Hematopoietic multipotent progenitor cell (in vitro differentiated cells): ENCODE measurements around the gene SBNO2. TPM values are rescaled to one million over a fixed set of nuclear protein-coding genes. Genes with fewer than 3 reads are reported as not detected.

Source experiments
- DNase-seq, 3 donors: peaks; one replicate each; pipeline ENCODE4 v3.0.0-alpha.2; 2011 to 2015; ENCODE audit warnings: low read depth in 2 of 3, low spot score in 2 of 3
- total RNA-seq: library from RNA; depleted of rRNA; stranded (reverse); fragments of >200 nt; gene quantifications from one replicate; pipeline ENCODE4 v1.2.3, GENCODE V29; 2012

The SBNO2 gene
- total RNA-seq, 1 donor = 60.3 TPM

DNA sequence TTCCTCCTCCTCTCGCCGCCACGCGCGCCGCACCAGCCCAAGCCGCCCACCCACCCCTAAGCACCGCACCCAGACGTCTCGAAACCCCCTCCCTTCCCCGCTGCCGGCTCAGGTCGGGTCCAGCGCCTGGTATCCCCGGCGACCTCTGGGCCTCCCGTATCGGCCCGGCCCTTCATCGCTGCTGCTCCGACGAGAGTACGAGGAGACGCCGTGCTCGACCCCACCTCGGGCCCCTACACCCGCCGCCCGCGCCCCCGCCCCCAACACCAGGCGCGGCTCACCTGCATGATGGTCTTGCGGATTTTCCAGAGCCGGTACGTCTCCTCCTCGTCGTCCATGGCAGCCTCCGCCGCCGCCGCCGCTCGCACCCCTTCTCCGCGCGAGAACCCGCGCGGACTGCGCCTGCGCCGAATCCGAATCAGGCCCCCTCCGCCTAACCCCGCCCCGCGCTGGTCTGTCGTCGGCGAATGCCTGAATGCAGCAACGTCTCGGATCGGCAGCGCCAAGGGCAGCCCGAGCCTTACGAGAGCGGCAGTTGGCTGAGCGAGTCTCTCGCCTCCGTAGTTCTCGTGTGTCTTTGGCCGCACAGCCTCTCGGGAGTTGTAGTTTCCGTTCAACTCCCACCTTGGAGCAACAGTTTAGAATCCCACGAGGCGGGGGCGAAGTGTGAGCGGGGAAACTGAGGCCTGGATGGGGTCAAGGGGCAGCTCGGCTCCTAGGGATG is 78.9 kb downstream of the SBNO2 start, which contains the start of gene POLR2E:
TSS of gene POLR2E (minus strand) at position 398 of the 724 bp plus-strand sequence. CDS start at position 338, 60 bp downstream.
- peak; percentile 97 to 98 (median 98) for DNase-seq

DNA sequence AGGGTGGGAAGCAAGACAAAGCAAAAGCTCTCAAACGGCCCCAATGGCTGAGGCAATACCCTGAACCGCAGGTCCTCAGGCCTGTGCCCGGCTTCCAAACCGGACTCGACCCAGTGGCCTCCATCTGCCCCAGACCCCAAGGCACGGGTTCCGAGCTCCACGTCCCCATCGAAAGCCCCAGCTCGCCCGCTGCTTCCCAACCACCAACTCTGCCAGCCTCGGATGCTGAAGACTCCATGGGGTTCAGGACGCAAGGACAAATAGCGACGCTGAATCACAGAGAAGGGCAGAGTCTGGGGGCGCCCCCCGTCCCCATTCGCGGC is 79.5 kb downstream of the SBNO2 start:
- DNase-seq = no peak

DNA sequence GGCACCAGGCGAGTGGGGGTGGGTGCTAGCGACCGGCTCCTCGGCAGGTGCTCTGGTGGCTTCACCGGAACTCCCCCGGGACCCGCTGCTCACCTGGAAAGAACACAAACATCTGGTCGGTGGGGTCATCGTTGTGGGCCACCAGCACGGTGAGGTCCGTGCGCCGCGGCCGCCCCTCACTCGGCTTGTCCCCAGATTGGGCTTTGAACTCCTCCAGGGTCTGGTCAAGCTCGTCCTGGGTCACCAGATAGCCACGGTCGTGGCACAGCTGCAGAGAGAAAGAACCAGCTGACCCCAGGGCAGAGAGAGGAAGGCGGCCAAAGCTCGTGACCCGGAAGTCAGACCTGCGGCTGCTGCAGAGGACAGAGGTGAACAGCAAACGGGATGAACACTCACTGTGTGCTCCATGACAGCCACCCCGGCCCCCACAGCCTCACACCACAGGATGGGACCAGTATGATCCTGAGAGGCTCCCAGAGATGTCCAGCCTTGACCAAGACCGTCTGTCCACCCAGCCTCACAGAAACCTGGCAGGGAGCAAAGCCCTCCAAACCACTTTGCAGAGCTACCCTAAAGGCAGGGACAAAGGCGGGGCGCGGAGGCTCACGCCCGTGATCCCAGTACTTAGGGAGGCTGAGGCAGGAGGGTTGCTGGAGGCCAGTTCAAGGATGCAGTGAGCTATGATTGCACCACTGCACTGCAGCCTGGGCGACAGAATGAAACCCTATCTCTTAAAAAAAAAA is 80.1 kb downstream of the SBNO2 start:
- no peak for DNase-seq

DNA sequence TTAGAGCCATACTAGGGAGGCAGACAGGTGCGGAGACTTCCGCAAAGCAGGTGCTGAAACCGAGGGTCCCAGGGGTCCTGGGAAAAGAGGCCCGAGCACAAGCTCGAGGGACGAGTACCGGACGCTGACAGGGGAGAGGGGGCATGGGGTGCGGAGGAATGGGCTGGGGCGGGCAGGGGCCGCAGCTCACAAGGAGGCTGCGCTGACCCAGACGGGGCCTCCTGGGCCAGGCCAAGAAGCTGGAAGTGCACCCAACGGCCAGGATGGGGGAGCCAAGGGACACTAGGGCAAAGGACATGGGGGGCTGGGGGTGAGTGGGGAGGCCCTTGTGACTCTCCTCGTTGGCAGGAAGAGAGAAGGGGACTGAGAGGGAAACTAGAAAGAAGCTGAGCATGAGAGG is 80.7 kb downstream of the SBNO2 start:
- DNase-seq = no peak

DNA sequence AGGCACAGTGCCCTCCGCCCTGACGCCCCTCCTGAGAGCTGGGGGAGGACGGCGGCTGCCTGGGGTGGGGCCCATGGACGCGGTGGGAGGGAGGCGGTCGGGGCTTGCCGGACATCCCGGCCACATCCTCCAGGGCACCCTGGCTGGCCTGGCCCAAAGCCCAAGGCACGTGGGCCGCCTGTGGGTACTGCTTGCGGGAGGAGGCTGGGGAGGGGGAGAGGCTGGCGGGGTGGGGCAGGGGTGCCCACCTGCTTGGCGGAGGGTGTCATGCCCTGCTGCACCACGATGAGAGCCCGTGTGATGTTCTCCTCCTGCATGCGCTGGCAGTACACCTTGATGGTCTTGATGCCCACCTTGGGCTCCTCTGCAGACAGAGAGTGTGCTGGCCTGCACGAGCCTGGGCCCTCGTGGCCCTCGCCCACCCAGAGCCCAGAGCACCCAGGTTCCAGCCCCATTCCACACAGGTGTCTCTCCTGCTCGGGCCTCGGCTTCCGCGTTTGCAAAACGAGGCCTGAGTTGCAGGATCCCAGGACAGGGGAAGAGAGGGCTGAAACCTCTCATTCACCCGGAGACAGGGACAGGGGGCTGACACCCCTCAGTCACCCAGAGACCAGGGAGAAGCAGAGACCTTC is 82.4 kb downstream of the SBNO2 start:
- no peak for DNase-seq

DNA sequence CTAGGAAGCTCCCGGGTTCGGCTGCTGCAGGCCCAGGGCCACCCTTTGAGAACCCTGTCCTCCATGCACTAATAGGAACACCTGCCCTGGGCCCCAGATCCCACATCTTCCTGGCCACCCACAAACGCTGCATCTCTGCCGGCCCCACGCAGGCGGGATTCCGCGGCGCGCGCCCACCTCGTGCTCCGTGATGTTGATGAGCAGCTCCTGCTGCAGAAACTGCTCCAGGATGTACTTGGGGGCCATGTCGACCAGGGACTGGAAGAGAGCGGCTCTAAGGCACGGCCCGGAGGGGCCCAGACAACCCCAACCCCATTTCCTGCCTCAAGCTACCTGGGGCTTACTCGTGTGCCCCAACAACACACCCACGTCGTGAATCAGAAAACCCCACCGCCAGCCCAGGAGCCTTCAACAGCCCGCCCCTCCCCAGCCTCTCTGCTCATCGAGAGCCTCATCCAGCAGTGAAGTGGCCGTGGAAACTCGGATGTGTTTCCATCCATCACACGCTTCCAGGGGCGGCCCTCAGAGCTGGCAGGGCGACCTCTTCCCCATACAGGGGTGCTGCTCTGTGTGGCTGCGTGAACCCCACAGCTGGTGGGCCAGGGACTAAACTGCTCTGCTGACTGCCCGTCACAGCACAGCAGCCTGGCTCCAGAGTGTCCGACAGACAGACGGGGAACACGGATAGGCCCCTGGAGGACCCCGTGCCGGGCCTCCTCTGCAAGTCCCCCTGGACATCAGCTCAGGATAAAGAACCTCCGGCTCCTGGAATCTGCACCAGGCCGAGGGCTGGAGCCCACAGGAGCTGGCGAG is 83.1 kb downstream of the SBNO2 start:
- DNase-seq = no peak

DNA sequence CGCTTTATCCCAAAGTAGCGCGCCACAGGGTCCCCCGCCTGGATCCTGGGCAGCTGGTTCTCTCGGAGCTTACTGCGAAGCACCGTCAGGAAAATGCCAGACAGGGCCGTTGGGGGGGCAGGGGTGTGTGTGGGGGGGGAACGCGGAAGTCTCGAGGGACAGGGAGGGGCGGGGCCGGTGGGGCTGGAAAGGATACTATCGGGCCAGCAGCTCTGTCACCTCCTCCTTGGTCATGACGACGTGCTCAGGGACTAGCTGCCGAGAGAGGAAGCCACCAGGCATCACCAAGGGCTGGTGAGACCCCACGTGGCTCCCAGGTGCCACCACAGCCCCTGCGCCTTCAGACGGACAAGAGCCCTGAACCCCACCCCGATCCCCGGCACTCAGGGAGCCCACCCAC is 84.2 kb downstream of the SBNO2 start:
- DNase-seq = no peak

DNA sequence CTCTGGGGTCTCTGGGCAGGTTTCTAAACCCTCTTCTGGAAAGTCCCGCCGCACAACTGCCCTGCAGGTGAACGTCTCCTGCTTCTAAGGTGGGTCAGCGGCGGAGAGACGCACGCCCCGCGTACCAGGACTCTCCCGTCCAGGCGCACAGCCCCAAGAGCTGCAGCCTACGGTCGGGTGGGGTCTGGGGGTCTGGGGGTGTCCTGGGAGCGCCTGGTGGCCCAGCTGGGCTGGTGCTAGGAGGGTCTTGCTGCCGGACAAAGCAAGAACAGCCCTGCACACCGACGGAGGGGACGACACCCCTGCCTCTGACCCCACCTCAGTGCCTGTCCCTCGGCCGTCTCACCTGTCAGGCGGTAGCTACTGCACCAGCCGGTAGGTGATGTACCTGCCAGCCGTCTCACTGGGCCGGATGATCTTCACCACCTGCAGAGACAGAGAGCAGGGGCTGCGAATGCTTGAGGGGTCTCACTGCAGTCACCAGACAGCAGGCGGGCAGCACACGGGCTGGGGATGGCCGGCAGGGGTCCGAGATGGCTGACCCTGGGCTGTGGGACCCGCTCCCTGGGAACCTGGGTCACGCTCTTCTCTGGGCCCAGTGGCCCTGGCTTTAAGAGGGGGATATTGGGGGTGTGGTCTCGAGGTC is 84.8 kb downstream of the SBNO2 start:
- no peak for DNase-seq

DNA sequence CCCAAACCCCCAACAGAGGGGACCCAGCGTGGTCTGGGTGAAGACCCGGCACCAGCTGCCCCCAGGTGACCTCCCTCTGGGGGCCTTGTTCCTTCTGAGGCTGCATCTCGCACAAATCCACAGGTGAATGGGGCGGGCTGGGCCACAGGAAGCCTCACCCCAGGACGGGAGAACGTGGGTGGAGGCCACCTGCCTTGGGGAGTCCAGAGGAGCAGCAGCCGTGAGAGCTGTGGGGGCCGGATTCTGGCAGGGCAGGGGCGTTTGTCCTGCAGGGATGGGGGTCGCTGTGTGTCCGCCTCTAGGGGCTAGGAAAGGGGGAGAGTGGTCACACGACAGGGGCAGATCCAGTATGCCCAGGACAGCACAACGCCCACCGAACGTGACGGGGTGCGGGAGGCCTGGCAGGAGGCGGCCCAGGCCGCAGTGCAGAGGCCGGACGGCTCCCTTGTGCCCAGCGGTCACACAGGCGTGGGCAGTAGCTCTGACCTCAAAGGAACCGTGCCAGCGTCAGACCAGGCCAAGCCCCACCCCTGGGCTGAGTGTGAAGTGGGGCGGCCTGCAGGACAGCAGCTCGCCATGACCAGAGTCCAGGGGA is 85.6 kb downstream of the SBNO2 start:
- DNase-seq = no peak

DNA sequence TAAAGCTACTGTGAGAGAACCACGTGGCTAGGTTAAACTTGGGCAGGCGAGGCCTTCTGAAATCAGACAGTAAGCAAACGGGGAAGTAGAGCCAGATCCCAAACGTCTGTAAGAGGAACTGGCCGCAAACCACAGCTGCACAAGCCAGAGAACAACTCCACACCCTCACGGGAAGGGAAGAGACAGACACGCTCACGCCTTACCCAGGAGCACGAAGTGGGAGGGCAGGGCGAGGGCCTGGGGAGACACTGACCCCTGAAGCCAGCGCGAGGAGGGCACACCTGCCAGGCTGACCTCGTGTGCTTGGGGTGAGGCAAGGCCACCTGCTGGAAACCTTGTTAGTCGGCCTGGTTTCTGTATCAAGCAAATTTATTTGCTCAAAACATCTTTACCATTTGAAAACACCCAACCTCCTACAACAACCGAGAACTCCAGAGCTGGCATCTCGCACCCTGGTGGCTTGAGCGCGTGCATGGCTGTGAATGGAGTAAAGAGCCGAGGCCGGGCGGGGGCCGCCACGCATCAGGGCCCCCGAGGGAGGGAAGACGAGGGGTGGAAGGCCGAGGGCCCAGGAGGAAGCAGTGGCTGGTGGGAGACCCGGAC is 86.2 kb downstream of the SBNO2 start:
- peak in 2 of 3 donors; percentile 86 to 88 for DNase-seq

DNA sequence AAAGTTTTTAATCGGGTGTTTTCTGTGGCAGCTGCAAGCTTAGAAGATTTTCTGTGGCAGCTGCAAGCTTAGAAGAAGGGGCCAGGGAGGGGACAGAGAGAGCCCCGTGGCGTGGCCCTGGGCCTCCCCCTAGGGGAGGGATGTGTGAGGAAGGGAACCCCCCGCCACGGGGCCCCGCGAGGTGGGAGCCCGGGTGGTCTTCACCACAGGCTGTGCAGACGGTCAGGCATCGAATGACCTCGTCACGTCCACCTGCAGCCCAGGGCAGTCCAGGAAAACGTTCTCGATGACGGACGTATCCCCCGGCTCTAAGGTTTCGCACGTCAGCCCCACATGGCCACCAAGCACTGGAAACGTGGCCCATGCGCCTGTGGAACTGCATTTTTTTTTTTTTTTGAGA is 87.5 kb downstream of the SBNO2 start:
- DNase-seq = no peak

DNA sequence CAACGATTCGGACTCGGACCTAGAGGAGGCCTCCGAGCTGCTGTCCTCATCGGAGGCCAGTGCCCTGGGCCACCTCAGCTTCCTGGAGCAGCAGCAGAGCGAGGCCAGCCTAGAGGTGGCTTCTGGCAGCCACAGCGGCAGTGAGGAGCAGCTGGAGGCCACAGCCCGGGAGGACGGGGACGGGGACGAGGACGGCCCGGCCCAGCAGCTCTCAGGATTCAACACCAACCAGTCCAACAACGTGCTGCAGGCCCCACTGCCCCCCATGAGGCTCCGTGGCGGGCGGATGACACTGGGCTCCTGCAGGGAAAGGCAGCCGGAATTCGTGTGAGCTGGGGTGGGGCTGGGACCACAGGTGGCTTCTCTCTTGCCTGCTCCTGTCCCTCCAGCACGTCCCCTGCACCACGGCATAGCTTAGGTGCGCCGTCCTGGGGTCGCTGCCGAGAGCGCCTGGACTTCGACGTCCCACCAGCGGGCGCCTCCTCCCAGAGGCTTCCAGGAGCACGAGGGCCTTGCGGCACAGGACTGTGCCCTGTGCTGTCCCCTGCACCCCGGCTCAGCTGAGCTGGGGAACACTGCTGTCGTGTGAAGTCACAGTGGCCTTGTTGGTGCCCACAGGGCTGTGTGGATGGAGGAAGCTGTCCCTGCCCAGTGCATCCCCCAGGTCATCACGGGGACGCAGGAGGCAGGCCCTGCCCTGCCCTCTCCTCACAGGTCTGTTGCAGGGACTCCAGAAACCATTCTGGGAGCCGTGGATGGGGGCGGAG is 88.2 kb downstream of the SBNO2 start:
- DNase-seq = no peak

DNA sequence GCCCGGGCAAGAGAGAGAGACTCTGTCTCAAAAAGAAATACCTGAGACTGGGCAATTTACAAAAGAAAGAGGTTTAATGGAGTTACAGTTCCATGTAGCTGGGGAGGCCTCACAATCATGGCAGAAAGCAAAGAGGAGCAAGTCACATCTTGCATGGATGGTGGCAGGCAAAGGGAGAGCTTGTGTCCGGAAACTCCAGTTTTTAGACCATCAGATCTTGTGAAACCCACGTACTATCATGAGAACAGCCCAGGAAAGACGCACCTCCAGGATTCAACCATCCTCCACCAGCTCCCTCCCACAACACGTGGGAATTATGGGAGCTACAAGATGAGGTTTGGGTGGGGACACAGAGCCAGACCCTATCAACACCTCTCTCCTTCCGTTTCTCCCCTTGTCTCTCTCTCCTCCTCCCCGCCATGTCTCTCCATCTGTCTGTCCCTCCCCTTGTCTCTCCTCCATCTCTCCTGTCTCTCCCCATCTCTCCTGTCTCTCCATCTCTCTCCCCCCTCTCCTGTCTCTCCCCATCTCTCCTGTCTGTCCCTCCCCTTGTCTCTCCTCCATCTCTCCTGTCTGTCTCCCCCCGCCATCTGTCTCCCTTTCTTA is 88.9 kb downstream of the SBNO2 start:
- no peak for DNase-seq

DNA sequence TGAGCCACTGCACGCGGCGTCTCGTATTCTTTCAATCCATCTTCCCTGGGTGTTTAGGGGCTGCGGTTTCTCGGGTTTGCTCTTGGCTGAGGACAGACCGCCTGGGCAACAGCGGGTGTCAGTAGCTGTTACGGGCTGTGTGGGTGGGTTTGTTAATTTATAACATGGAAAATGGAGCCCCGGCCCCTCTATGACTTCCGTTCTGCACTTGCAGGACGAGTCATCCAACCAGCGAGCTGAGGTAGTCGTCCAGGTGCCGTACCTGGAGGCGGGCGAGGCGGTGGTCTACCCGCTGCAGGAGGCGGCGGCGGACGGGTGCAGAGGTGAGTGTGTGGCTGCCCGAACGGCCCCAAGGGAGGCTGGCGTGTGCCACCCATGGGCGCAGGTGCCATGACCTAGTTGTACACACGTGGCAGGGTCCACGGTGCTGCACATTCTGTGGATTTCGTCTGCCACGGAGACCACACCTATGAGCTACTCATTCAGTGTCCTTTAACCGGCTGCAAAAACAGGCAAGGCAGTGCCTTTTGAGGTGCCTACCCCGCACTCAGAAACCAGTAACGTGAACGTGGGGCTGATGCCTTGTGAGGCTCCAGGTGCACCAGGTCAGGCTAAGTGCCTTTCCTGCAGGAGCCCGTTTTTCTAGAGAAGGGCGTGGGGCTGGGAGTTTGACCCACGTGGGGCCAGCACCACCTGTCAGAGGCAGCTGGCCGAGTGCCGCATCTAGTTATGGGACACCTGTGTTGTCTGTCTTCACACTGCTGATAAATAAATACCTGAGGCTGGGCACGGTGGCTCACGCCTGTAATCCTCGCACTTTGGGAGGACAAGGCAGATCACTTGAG is 89.8 kb downstream of the SBNO2 start:
- DNase-seq = no peak

DNA sequence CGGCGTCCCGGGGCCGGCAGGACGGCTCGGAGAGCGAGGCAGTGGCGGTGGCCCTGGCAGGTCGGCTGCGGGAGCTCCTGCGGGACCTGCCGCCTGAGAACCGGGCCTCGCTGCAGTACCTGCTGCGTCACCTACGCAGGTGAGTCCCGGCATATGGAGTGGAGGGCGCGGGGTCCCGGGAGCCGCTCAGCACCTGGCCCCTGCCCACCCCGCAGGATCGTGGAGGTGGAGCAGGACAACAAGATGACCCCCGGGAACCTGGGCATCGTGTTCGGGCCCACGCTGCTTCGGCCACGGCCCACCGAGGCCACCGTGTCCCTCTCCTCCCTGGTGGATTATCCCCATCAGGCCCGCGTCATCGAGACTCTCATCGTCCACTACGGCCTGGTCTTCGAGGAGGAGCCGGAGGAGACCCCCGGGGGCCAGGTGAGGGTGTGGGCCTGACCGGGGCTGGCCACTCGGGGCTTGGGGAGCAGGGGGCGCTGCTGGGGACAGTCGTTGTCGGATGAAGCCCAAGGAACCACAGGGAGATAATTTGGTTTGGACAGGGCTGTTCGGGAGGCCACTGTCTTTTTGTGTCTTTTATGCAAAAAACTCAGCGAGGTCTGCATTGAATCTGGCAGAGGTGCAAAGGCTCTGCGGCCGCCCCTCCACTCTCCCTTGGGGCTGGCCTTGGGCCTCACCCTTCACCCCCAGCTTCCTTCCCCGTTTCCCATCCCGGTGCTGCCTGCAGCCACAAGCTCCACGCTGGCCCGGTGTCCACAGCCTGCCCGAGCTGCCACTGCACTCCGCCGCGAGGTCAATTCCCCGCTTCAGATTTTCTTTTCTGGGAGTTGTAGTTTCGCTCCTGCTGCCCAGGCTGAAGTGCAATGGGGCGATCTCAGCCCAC is 90.9 kb downstream of the SBNO2 start:
- DNase-seq = no peak

DNA sequence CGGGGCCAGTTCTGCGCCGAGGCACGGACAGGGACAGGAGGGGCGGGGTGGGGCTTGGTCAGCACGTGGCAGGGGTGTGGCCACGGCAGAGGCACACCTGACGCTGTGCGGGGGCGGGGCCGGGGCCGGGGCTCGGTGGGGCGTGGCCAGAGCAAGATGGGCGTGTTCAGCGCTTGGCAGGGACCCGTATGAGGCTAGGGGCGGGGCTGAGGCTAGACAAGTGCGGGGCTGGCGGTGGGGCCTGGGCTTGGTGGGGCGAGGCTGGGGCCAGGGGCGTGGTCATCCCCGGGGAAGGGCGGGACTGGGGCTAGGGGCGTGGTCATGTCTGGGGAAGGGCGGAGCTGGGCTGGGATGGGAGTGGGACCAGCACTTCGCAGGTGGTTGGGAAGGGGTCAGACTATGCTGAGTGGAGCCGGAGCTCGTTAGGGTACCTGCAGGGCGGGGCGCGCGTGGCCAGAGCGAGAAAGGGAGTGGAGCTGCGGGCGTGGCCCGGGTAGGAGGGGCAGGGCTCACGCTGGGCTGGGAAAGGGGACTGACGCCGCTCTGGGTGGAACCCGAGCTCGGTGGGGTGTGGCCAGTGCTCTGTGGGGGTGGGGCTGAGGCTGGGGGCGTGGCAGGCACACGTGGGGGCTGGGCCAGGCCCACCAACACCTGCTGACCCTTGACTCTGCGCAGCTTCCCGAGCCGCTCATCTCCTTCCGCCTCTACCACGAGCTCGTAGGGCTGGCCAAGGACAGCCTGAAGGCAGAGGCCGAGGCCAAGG is 91.7 kb downstream of the SBNO2 start:
- peak in 2 of 3 donors; percentile 32 to 68 for DNase-seq
